Karpas-422 (cell line): ENCODE data around the gene PSMA3. TPM values are rescaled to one million over a fixed set of nuclear protein-coding genes. Genes with fewer than 3 reads are reported as not detected.

Experiments used
- DNase-seq: peaks from one replicate; pipeline ENCODE4 v3.0.0-alpha.2; 2015
- H2AFZ ChIP-seq: fragments of 200-600 bp; sonication (generic); 2 replicates; pipeline ENCODE4 v1.6.1; 2014; ENCODE audit warnings: antibody characterized with exemption, low read length, mixed read lengths
- H3K27ac ChIP-seq: fragments of 200-600 bp; sonication (generic); 2 replicates; pipeline ENCODE4 v1.5.1; 2014; ENCODE audit warnings: mild to moderate bottlenecking, low read length, moderate library complexity
- H3K27me3 ChIP-seq: fragments of 200-600 bp; sonication (generic); 2 replicates; pipeline ENCODE4 v1.6.1; 2014; ENCODE audit warnings: low read length, mixed read lengths
- H3K36me3 ChIP-seq: fragments of 200-600 bp; sonication (generic); 2 replicates; pipeline ENCODE4 v1.6.1; 2014; ENCODE audit warnings: low read length, mixed read lengths; ENCODE audit not compliant: insufficient read depth
- H3K4me1 ChIP-seq: fragments of 200-600 bp; sonication (generic); 2 replicates; pipeline ENCODE4 v1.6.1; 2014; ENCODE audit warnings: mild to moderate bottlenecking, low read length, mixed read lengths
- H3K4me2 ChIP-seq: fragments of 200-600 bp; sonication (generic); 2 replicates; pipeline ENCODE4 v1.6.1; 2014; ENCODE audit warnings: low read length, low read depth, mild to moderate bottlenecking; ENCODE audit not compliant: poor library complexity, severe bottlenecking
- H3K4me3 ChIP-seq: fragments of 200-600 bp; sonication (generic); 2 replicates; pipeline ENCODE4 v1.5.1; 2014; ENCODE audit warnings: mild to moderate bottlenecking, antibody characterized with exemption, low read length, mixed read lengths
- H3K79me2 ChIP-seq: fragments of 200-600 bp; sonication (generic); 2 replicates; pipeline ENCODE4 v1.6.1; 2014; ENCODE audit warnings: mild to moderate bottlenecking, low read length, mixed read lengths
- H3K9ac ChIP-seq: fragments of 200-600 bp; sonication (generic); 2 replicates; pipeline ENCODE4 v1.6.0; 2014; ENCODE audit warnings: low read length
- H3K9me2 ChIP-seq: fragments of 200-600 bp; sonication (generic), shearing (Covaris generic); replicated peaks from 2 replicates; pipeline ENCODE4 v1.6.0; 2014; ENCODE audit warnings: mild to moderate bottlenecking, low read length, moderate library complexity; ENCODE audit not compliant: insufficient read depth
- H3K9me3 ChIP-seq: fragments of 300-700, 200-600 bp; sonication (generic); 2 replicates; pipeline ENCODE4 v1.6.1; 2014; ENCODE audit warnings: low read length, mixed read lengths
- H4K20me1 ChIP-seq: fragments of 200-600 bp; sonication (generic); 2 replicates; pipeline ENCODE4 v1.6.1; 2014; ENCODE audit warnings: mild to moderate bottlenecking, antibody characterized with exemption, low read length, low read depth; ENCODE audit not compliant: insufficient read depth
- small RNA-seq: library from RNA; depleted of rRNA; stranded (forward); fragments of <200 nt; gene quantifications from one replicate; pipeline ENCODE3, GENCODE V24; 2014
- total RNA-seq: library from RNA; depleted of rRNA; stranded (reverse); fragments of >200 nt; shearing (Covaris generic); gene quantifications from 2 replicates; pipeline ENCODE4 v1.2.3, GENCODE V29; 2014; ENCODE audit warnings: low replicate concordance; rRNA removed

The PSMA3 gene
- total RNA-seq, 1 experiment from 2014 or later, result 169 TPM

DNA sequence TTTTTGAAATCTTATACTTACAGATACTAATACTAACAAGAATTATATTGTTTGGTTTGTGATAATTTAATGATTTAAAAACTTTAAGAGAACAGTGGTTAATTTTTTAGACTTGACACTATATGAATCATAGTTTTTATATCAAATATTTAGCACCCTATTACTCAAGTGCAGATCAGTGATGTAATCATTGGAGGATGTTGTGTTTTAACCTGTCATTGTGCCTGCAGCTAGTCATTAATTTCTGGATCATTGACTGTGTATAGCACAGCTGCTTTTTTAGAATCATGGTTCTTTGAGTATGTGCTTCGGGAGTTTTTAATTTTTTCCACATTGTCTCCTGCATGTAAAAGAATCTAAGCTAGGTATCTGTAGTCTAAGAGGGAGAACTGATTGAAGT lies 71.0 kb downstream of the PSMA3 start:
- Histone ChIP-seq H3K79me2 (peaks cover 55% of the 10 kb centered on the region), H3K9me3 (no peaks in the 10 kb centered on the region), H3K9me2 (no peaks in the 10 kb centered on the region), H3K9ac (no peak overlapping the region), H3K4me1 (peaks cover 8% of the 10 kb centered on the region), H3K4me3 (no peak overlapping the region), H2AFZ (no peak overlapping the region), H3K27me3 (no peaks in the 10 kb centered on the region), H4K20me1 (no peaks in the 10 kb centered on the region), H3K27ac (no peak overlapping the region), H3K36me3 (peaks cover 52% of the 10 kb centered on the region), H3K4me2 (no peak overlapping the region)
- no peak for DNase-seq

Small RNA genes lying within 50 kb of the gene (small RNA-seq; reads per million reads assigned to genes)
- gene RNU6-341P, result not detected

Other genes with a start within 250 kb of the PSMA3 start
- 0.07 and 0.75 TPM in 2 replicates for gene ARMH4, start 92.6 kb upstream of the PSMA3 start, total RNA-seq
- 66.7 and 153 TPM in 2 replicates for gene ACTR10, start 44.7 kb upstream of the PSMA3 start, total RNA-seq
- 36.3 and 37.9 TPM in 2 replicates for gene ARID4A, start 53.7 kb downstream of the PSMA3 start, total RNA-seq
- 1.8 TPM in 1 of 2 replicates, not detected in the other for gene TOMM20L, start 151.1 kb downstream of the PSMA3 start, total RNA-seq
- 51.3 and 71.7 TPM in 2 replicates for gene TIMM9, start 182.7 kb downstream of the PSMA3 start, total RNA-seq
- gene KIAA0586, start 182.9 kb downstream of the PSMA3 start, total RNA-seq, result 31.4 and 42.3 TPM in 2 replicates